ENCODE results near the gene IRF9.

DNA sequence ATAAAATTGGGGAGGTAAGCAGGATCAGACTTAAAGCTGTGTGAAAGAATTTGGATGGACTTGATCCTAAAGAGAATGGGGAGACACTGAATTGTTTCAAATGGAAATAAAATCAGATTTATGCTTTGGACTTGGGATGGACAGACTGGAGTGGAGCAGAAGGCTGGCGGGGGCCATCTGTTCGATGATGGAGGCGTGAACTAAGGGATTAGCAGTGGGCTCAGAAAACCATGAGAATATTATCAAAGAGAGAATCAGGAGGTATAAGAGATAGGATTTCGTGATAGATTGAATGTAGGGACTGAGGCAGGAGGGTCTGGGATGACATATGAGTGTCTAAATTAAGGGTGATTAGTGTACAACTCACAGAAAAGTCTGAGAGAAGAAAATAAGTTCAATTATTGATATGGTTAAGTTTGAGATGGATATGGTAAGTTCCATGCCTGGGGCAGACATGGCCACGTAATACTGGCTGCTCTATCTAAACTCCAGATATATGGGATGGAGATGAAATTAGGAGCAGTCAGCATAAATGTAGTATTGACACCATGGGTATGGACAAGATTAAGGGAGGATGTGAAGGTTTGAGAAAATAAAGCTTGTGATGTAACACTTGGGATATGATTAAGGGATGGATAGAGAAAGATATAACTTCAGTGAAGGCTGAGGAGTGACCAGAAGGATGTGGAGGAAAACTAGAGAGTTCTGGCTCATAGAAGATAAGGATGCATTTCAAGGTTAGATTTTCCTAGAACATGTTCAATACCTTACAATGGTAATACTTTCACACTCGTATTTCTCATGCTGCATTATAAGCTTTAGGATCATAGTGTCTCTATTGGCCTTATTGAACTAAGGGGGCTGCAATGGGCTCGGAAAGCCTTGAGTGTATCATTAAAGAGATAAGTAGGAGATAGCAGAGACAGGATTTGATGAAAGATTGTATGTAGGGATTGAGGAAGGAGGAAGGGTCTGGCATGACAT lies 43.4 kb downstream of the IRF9 start:
- TF ChIP-seq EZH2 (IDR thresholded peaks at IDR 0.05; ENCODE audit: borderline replicate concordance, low read depth, low read length, severe bottlenecking) = no peak
- TF ChIP-seq, protein P1, sequence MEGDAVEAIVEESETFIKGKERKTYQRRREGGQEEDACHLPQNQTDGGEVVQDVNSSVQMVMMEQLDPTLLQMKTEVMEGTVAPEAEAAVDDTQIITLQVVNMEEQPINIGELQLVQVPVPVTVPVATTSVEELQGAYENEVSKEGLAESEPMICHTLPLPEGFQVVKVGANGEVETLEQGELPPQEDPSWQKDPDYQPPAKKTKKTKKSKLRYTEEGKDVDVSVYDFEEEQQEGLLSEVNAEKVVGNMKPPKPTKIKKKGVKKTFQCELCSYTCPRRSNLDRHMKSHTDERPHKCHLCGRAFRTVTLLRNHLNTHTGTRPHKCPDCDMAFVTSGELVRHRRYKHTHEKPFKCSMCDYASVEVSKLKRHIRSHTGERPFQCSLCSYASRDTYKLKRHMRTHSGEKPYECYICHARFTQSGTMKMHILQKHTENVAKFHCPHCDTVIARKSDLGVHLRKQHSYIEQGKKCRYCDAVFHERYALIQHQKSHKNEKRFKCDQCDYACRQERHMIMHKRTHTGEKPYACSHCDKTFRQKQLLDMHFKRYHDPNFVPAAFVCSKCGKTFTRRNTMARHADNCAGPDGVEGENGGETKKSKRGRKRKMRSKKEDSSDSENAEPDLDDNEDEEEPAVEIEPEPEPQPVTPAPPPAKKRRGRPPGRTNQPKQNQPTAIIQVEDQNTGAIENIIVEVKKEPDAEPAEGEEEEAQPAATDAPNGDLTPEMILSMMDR (IDR thresholded peaks at IDR 0.05; ENCODE audit: borderline replicate concordance, extremely low read depth, low read length, poor library complexity, severe bottlenecking) = no peak
